ENCODE data around the gene DAB2IP.

DNA sequence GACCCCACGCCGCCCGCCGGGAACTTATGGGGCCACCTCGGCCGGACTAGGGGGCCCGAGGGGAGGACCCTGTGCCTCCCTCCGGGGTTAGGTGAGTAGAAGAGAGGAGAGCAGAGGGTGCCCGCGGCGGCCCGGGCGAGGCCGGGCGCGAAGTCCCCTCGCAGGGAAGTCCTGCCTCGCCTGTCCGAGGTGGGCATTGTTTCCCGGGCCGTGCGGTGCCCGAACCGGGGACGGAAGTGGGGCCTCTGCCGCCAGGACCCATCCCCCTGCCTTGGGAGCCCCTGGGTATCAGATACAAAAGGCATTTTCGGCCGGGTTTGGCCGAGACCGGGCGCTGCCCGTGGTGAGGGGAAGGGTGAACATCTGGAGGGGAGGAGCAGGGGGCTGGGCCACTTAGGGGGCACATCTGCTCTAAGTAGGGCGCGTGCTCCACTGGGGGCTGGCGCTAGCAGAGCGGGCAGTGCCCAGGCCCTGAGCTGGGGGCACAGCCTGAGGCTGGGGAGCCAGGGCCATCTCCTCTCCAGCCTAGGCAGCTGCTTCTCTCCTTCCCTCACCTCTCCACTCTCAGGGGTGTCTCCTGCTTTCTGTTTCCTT is 48.2 kb downstream of the DAB2IP start:
- TF ChIP-seq ZNF558 (tag by site-specific recombination; IDR thresholded peaks at IDR 0.05) = no peak
- no peak for TF ChIP-seq ZNF600 (tag by site-specific recombination; IDR thresholded peaks at IDR 0.05)
